Measurements from ENCODE around the gene LRRC4B. TPM values are rescaled to one million over a fixed set of nuclear protein-coding genes. Genes with fewer than 3 reads are reported as not detected.
"Not testable (repeated sequence)": the region's sequence is repeated elsewhere in the genome, so short reads cannot be mapped to it uniquely, and the experiment has no call there.

LRRC4B gene
- total RNA-seq, 2 donors from 2014 or later = 1.4 to 2.9 TPM

DNA sequence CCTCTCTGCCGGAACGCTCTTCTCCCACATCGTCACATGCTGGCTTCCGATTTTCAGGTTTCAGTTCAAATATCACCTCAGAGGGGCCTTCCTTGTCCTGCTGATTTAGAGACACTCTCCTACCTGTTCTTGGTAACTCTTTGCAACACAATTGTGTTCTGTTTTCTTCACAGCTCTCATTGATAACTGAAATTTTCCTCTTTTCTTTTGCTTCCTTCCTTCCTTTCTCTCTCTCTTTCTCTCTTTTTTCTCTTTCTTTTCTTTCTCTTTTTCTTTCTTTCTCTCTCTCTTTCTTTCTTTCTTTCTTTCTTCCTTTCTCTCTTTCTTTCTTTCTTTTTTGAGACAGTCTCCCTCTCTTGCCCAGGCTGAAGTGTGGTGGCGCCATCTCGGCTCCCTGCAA is 12.0 kb upstream of the LRRC4B start:
- intact Hi-C loops (cut with DNase I) = no loop called here
- DNase-seq = no peak
- no peak for ATAC-seq

DNA sequence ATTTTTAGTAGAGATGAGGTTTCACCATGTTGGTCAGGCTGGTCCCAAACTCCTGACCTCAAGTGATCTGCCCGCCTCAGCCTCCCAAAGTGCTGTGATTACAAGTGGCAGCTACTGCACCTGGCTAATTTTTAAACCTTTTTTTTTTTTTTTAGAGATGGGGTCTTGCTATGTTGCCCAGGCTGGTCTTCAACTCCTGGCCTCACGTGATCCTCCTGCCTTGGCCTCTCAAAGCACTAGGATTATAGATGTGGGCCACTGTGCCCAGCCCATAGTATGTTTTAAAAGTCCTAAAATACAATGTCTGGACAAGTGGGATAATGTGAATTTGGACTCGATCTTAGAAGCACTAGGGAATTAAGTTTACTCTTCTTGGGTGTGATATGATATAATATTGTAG is 8.5 kb upstream of the LRRC4B start:
- intact Hi-C loops (cut with DNase I); ATAC-seq; DNase-seq: not testable (repeated sequence)

DNA sequence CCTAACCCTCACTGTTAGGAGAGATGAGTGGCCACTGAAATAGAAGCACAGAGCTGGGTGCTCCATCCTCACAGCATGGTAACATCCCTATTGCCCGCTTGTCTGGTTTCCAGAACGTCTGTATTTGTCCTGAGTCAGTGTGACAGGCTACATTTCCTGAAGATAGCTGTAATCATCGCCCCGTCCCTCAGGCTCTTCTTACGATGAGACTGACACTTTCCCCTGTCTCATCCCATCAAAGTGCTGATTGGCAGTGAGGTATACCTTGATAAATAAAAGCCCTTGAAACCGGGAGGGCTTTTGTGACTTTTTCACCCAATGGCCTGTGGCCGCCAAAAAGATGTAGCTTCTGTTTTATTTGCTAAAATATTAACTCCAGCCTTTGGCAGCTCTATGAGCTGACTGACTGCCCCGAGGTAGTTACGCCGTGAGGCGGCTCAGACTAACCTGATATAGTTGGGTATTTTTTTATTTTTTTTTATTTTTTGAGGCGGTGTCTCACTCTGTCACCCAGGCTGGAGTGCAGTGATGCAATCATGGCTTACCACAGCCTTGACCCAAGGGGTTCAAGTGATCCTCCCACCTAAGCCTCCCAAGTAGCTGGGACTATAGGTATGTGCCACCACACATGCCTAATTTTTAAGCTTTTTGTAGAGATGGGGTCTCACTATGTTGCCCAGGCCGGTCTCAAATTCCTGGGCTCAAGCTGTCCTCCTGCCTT is 5.7 kb upstream of the LRRC4B start:
- intact Hi-C loops (cut with DNase I) = no loop called here
- DNase-seq (no peak), ATAC-seq (no peak)

DNA sequence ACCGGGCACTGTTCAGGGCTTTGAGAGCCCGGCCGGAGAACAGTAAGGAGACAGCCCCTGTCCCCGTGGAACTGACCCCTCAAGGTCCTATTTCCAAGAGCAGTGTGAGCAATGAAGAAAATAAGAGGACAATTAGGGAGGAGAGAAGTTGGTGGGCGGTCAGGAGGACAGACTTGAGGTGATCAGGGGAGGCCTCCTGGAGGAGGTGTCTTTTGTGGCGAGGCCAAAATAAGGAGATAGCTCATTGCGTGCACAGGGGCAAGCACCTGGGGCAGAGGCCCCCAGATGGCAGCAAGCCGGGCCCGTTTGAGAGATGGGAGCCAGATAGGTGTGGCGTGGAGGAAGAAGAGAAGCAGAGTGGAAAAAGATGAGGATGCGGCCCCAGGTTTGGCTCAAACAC is 2.8 kb upstream of the LRRC4B start:
- intact Hi-C loops (cut with DNase I) = no loop called here
- ATAC-seq (no peak), DNase-seq (no peak)

DNA sequence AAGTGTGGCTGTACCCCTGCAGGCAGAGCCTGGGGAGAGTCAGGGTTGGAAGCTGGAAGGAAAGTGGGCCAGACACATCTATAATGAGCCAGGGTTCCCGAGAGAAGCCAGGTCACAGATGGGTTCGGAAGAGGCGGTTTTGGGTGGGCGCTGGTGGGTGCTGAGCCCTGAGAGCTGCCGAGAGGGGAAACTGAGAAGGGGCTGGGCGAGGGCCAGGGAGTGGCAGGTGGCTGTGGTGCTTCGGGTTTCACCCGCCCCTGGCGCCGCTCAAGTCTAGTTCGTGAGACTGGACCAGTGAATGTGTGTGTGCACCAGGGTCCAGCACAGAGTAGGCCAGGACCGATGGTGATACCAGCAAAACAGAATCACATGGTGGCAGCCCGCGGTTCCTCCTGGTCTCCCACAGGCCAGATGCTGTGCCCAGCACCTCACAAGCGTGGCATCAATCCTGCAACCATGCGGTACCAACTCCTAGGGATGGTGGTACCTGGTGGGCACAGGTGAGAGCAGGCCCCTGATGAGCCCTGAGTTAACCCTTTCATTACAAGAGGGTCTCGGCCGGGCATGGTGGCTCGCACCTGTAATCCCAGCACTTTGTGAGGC is 1.8 kb upstream of the LRRC4B start:
- ATAC-seq (no peak), DNase-seq (no peak)
- intact Hi-C loops (cut with DNase I) = no loop called here

DNA sequence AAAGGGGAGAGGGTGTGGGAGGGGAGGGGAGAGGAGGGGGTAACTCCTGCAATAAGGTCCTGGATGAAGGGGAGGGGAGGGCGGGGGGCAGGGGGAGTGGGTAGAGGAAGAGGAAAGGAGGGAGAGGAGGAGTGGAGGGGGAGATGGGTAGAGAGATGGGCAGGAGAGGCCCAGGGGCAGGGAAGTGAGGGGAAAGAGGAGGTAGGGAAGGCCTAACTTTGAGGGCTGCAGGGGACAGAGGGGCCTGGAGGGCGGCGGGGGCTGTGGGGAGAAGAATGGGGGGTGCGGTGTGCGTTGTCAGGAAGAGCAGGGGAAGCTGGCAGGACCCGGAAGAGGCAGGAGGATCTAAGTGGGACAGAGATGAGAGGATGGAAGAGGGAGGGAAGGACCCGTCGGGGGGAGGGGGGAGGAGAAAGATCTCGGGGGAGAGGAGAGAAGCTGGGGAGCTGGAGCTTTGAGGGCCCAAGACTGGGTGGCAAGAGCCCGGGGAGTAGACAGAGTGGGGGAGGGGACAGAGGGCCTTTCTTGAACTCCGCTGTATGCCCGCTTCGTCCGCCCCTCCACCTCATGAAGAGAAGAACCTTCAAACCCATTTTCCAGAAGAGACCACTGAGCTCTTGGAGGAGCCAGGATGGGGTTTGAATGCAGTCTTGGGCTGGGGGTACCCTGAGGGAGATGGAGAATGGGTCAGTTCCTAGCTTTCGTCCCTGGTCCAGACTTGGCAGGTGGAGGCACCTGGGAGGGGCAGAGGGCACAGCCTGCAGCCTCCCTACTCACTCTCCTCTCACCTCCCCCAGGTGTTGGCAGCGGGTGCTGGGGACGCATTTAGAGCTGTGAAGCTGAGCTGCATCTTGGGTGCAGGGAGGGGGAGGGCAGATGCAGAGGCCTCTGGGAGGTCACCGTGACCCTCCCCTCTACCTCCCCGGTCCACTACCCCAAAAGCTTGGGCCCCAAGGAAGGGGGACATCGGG is 778 bp upstream of the LRRC4B start:
- no peak for DNase-seq
- intact Hi-C loops (cut with DNase I) = no loop called here
- ATAC-seq = no peak

DNA sequence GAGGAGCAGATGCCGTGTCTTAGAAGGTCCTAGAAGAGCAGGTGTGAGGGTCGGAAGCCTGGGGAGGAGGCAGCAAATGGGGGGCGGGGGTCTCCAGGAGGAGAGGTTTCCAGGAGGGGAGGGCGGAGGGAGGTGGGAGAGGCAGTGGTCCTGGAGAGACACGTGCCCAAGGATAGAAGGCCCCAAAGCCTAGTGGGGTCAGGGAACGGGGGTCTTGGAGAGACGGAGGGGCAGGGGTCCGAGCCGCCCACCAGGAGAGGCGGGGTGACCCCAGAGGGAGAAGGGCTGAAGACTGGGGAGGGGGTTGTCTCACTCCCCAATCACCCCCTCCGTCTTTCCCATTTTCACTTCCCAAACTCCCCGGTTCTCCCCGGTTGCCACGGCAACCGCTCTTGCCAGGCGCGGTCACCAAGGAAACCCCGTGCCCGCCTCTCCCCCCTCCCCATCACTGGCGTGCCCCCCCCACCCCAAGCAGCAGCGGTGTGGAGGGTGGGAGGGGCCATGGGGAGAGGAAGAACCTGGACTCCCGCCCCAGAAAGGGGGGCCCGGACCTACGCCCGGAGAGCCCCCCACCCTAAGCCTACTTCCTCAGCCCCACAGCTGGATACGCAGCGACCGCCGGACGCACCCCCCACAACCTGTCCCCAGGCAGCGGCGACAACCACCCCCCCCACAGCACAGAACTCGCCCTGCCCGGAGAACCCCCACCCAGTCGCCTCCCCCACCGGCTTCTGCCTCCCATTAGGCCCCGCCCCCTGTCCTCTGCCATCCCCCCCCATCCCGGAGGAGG is 988 bp downstream of the LRRC4B start:
- ATAC-seq (no peak), DNase-seq (no peak)
- intact Hi-C loops (cut with DNase I) = no loop called here

DNA sequence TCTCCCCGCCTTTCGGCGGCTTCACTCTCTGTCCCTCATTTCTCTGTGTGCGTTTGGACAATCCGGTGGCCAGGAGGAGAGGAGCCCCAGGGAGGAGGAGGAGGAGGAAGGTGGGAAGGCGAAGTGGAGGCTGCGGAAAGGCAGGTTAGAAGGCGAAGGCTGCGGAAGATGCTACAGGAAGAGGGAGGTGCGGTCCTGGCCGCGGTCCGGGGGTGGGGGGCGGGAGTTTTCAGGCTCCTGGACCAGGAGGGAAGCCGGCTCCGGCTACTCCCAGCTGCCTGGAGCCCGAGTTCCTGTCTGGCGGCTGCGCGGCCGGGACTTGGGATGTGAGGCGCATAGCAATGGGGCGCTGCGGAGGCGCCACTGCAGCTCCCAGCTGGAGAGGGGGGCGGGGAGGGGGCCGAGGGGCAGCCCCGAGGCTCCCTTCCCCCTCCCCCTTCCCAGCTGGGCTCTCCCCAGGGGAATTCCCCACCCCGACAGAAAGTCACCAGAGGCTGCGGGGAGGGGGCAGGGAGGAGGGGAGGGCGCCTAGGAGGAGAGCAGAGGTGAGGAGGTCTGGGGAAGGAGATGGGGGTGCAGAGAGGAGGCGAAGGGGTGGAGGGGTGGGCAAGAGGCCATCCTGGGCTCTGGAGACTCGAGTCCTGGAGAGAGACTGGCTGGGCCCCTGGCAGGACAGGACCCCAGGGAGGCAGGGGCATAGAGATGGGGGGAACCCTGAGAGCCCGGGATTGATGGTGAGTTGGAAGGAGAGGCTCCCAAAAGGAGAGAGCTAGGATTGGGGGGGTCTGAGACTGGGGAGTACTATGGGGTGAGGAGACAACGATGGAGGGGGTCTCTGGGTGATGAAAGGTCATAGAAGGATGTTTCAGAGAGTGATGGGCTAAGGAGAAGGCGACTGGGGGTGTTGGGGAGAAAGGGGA is 2.0 kb downstream of the LRRC4B start:
- ATAC-seq (no peak), DNase-seq (no peak)
- intact Hi-C loops (cut with DNase I) = no loop called here

DNA sequence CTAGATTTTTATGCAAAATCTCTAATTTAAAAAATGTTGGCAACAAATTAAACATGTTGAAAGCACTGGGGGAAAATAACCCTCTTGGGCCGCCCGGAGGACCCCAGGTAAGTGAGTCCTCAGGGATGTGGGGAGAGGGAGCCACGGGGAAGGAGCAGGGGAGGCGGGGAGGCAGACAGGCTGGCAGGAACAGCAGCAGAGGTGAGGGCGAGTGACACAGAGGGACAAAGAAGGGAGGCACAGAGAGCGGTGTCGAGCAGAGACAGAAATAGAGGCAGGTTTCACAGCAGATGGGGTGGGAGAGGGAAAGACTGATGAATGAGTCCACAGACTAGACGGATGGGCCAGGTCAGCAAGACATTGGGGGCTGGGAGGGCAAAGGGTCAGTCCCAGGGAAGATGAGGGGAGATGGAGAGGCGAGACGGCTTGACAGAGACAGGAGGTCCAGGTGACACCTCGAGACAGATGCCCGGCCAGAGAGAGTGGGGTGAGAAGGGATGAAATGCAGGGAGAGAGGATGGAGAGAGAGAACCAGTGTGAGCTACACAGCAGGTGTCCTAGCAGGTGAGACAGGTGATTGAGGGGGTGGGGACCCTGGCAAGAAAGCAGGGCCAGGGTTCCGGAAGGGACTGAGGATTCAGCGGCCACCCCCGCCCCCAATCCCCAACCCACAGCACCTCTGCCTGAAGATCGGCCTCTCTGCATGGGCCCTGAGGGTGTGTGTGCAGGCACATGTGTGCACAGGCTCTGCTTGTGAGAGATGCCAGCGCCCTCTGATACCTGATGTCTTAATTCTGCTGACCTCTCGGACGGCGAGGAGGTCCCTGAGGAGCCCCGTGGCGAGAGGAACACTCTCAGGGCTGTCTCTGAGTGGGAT is 3.8 kb downstream of the LRRC4B start:
- DNase-seq = no peak
- intact Hi-C loops (cut with DNase I) = no loop called here
- ATAC-seq = no peak

DNA sequence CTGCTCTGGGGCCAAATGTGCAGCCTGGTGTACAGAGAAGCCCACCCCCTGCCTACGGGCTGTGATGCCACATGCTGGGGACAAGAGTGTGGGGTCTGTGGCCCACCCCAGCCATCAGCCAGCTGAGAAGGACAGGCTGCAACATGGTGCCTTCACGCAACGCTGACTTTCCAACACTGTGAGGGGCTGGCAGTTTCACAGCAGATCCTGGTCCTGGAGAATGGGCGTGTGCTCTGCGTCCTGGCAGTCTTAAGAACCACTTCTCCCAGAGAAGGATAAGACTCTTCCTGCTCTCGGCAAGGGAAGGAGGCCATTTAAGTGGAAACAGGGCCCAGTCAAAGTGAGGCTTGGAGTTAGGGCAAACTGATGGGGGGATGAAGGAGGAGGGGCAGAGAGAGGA is 4.6 kb downstream of the LRRC4B start:
- DNase-seq (no peak), ATAC-seq (no peak)
- intact Hi-C loops (cut with DNase I) = no loop called here

DNA sequence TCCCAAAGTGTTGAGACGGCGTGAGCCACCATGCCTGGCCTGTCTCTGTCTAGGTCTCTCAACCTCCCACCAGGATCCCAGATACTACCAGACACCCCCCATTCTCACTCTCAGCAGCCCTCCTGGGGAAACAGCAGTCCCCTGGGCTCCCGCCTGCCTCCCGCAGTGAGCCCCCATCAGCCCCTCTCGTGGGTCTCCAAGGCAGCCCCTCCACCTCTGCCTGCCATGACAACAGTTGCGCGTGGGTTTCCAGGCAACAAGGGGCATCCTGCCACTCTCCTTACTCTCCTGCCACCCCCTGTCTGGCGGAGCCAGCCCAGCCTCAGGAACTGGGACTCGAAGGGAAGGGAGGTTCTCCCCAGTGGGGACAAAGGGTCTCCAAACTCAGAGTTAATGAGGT is 5.2 kb downstream of the LRRC4B start:
- DNase-seq (no peak), ATAC-seq (no peak)
- intact Hi-C loops (cut with DNase I) = no loop called here

DNA sequence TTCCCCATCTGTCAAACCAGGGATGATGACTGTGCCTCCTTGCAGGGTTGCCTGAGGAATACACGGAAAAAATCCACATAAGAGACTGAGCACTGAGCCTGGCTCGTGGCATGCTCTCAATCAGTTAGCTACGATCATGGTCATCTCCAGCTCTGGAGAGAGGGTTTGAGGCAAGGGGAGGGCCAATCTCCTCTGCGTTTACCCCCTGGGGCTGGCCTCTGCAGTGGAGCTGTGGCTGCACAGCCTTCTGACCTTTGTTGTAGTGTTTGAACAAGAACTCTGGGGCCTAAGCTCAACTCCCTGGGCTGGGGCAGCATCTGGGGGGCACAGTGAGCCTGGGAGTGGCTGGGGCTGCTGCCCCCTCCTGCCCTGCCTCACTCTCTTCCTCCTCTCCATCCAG is 5.9 kb downstream of the LRRC4B start:
- DNase-seq = no peak
- intact Hi-C loops (cut with DNase I) = no loop called here
- no peak for ATAC-seq

DNA sequence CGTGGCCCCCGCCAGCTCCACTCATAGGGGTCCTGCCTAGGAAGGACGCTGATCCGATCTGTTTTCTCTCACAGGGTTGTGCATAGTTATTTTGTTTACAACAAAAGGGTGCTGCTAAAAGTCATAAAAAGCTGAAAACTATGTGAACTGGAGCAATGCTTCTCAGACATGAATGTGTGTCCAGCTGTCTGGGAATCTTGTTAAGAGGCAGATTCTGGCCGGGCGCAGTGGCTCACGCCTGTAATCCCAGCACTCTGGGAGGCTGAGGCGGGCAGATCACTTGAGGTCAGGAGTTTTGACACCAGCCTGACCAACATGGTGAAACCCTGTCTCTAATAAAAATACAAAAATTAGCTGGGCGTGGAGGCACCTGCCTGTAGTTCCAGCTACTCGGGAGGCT is 8.6 kb downstream of the LRRC4B start:
- intact Hi-C loops (cut with DNase I) = no loop called here
- ATAC-seq (no peak), DNase-seq (no peak)

DNA sequence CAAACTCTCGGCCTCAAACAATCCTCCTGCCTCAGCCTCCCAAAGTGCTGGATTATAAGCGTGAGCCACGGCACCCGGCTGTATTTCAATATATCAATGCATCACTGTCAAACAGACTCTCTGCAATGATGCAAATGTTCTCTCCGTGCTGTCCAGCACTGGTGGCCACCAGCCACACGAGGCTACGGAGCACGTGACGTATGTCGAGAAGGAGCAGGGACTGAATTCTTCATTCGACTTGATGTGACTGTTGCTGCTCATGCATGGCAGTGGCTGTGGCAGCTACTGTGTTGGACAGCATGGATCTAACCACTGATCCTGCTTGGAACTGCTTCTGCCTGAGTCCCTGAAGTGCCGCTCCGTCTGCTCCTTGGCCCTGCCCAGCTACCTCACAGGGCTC is 9.8 kb downstream of the LRRC4B start:
- DNase-seq = no peak
- no peak for ATAC-seq
- intact Hi-C loops (cut with DNase I) = no loop called here

DNA sequence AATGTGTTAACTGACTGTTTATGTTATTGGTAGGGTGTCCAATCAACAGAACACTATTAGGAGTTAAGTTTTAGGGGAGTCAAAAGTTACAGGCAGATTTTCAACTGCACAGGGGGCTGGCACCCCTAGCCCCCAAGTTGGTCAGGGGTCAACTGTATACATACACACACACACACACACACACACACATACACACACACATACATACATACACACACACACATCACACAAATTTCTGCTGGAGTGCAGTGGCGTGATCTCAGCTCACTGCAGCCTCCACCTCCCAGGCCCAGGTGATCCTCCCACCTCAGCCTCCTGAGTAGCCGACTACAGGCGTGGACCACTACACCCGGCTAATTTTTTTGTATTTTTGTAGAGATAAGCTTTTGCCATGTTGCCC is 10.2 kb downstream of the LRRC4B start:
- no peak for DNase-seq
- ATAC-seq = no peak
- intact Hi-C loops (cut with DNase I) = no loop called here

DNA sequence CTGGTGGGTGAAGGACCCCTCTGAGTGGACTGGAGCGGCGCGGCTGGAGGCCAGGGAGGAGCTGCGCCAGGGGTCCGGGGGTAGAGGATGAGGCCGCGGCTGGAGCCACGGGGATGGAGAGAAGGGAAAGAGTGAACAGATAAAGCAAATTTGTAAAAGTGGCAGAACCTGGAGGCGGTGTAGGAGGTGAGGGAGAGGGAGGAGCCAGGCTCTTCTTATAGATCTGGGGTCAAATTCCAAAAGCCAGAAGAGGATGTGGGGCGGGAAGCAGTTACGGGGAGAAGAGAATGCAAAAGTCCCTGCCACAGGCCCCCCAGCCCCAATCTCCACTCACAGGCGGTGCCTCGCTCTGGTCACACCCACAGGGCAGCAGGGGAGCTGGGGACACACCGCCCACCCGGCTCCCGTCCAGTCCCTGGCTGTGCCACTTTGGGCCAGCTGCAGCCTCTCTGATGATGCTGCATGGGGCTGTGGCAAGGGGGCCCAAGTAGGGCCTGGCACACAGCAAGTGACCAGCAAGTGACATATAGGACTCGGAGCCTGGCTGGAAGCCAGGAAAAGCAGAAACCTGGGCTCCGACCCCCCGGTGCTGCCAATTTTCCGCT is 11.1 kb downstream of the LRRC4B start:
- ATAC-seq (no peak), DNase-seq (no peak)
- intact Hi-C loops (cut with DNase I) = no loop called here
